ENCODE results near the gene SND1.

- TF ChIP-seq POLR2A (IDR thresholded peaks at IDR 0.05), result no peak
- no peak for TF ChIP-seq CTCF (IDR thresholded peaks at IDR 0.05)
These were observed 262.7 kb downstream of the SND1 start for GRCh38 chr7:127914693-127915092.

Measured in breast epithelium (tissue), 3 donors.